IMR-90 (cell line): Measurements from ENCODE around the gene C10orf90.

Experiments used
- POLR2A ChIP-seq: IDR thresholded peaks from 2 replicates; pipeline ENCODE4 v1.6.1; 2012; ENCODE audit warnings: mild to moderate bottlenecking, low read depth, low read length
- RFX5 ChIP-seq: IDR thresholded peaks from 2 replicates; pipeline ENCODE4 v1.8.0; 2012; ENCODE audit warnings: low read depth, mild to moderate bottlenecking, low read length, moderate library complexity
- USF2 ChIP-seq: fragments of 150-350 bp; IDR thresholded peaks from 2 replicates; pipeline ENCODE4 v1.6.1; 2017; ENCODE audit warnings: mild to moderate bottlenecking, antibody characterized with exemption, low read length, low read depth
- TF ChIP-seq, protein P1 (sequence below): conservative IDR thresholded peaks from 2 replicates; pipeline ENCODE4 v1.5.1; 2012; ENCODE audit warnings: mild to moderate bottlenecking, low read depth, low read length, improper control_type of control experiment

DNA sequence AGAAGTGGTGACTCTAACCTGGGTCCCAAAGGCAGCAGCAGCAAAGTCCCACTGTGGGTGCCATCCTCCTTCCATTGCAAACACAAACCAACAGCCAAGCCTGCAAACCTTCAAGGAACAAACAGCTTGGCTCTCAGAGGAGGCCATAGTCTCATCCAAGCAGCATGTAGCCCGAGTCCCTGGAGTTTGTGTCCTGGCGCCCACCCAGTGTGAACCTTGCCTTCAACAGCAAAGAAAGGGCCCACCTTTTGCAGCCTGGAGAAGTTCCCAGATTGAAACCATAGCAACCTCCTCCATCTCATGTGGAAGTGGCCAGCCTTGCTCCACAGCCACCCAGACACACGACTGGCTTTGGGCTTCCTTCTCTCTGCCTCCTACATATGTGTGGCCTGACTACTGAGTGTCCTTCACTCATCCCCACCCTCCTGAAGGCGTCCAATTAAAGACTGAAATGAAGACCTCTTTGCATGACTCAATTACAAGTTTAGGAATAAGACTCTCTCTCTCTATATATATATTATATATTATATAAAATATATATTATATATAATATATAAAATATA is 106.1 kb downstream of the C10orf90 start:
- TF ChIP-seq, protein P1, sequence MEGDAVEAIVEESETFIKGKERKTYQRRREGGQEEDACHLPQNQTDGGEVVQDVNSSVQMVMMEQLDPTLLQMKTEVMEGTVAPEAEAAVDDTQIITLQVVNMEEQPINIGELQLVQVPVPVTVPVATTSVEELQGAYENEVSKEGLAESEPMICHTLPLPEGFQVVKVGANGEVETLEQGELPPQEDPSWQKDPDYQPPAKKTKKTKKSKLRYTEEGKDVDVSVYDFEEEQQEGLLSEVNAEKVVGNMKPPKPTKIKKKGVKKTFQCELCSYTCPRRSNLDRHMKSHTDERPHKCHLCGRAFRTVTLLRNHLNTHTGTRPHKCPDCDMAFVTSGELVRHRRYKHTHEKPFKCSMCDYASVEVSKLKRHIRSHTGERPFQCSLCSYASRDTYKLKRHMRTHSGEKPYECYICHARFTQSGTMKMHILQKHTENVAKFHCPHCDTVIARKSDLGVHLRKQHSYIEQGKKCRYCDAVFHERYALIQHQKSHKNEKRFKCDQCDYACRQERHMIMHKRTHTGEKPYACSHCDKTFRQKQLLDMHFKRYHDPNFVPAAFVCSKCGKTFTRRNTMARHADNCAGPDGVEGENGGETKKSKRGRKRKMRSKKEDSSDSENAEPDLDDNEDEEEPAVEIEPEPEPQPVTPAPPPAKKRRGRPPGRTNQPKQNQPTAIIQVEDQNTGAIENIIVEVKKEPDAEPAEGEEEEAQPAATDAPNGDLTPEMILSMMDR: no peak
- TF ChIP-seq RFX5 (no peak), USF2 (no peak), POLR2A (no peak)
